ENCODE results near the gene ZNF688. TPM values are rescaled to one million over a fixed set of nuclear protein-coding genes. Genes with fewer than 3 reads are reported as not detected.
A peak's percentile ranks its signal among the peaks of the same experiment; 100 is the strongest.

Gene ZNF688
- total RNA-seq, 2 donors from 2014 or later: 9.6 to 13.5 TPM

DNA sequence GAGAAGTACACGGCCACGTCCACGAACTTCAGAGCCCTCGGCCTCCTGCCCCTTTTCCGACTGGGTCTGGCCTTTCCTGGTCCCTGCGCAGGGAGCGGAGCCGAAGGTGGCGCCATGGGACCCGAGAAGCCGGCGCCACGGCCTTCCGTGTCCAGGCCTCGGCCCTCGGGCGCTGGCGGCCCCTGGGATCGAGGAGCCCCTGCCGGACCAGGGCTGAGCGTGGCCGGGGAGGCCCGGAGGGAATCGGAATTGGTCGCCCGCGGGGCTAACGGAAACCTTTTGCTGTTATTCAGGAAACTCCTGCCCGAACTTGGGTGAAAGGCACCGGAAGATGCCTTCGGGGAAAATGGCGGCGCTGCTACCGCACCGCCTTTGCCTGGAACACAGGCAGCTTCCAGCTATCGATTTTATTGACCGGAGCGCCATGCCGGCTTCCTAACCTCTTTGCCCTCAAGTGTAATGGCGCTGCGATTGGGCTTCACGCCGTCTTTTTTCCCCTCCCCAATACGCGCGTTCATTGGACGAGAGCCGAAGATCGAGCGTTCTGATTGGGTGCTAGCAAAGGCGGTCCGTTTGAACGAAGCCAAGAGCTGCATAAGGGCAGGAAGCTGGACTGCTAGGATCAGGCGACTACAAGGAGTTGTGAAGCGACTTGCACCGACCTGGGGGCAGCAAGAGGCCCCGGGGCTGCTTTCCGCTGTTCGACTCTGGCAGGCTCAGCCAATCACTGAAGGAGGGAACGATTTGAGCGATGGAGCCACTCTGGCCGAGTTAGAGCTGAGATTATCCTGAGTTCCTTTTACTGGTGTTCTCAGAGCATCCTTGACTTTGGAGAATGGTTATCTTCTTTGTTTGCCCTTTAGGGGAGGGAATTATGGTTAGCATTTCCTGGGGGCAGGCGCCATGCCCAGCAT, 38.7 kb upstream of the ZNF688 start, which contains the start of gene ZNF689:
ZNF689 (minus strand) TSS at position 464 of the 914 bp plus-strand sequence; CDS start at position 116, 348 bp downstream.
- H3K36me3 ChIP-seq: peaks cover 9% of the 10 kb centered on the region
- TF ChIP-seq, protein P1, sequence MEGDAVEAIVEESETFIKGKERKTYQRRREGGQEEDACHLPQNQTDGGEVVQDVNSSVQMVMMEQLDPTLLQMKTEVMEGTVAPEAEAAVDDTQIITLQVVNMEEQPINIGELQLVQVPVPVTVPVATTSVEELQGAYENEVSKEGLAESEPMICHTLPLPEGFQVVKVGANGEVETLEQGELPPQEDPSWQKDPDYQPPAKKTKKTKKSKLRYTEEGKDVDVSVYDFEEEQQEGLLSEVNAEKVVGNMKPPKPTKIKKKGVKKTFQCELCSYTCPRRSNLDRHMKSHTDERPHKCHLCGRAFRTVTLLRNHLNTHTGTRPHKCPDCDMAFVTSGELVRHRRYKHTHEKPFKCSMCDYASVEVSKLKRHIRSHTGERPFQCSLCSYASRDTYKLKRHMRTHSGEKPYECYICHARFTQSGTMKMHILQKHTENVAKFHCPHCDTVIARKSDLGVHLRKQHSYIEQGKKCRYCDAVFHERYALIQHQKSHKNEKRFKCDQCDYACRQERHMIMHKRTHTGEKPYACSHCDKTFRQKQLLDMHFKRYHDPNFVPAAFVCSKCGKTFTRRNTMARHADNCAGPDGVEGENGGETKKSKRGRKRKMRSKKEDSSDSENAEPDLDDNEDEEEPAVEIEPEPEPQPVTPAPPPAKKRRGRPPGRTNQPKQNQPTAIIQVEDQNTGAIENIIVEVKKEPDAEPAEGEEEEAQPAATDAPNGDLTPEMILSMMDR (IDR thresholded peaks at IDR 0.05): peak in 1 of 2 donors; percentile 14
- peak within 1 kb of the TSS; percentile 83 to 96 for H3K4me3 ChIP-seq

DNA sequence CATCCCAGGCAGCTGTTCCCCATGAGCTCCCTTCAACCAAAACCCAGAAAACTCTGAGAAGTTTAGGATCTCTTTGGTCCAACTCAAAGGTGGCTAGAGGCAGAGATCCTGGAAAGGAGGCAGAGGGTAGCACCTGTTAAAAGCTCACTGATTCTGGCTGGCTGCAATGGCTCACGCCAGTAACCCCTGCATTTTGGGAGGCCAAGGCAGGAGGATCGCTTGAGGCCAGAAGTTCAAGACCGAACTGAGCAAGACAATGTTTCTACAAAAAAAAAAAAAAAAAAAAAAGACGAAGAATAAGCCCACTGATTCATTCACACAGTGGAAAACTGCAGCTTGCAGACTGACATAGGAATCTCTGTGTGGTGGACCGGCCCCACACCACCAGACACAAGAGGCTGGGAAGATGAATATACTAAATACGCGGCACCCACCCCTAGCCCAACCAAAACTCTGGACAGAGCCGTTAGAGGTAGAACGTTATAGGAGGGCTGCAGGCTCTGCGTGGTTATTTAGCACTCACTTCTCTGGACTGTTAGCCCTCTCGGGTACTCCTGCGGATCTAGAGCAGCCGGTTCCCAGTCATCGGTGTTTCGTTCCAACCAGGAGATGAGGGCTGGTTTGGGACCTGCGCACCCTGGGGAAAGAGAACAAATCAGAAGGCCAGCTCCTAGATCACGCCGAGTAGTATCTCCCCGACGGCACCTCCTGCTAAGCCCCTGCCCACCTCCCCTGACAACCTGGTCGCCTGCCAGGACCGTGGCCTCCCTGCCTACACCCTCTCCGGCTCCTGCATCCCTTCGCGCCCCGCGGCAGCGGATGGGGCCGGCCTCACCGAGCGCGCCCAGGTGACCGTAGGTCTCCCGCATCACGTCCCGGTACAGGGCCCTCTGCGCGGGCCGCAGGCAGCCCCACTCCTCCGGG, 37.8 kb upstream of the ZNF688 start:
- H3K36me3 ChIP-seq: peaks cover 18% of the 10 kb centered on the region
- peak overlapping the region; percentile 83 to 96 for H3K4me3 ChIP-seq
- TF ChIP-seq, protein P1 (IDR thresholded peaks at IDR 0.05): no peak
- H3K27me3 ChIP-seq: no peaks in the 10 kb centered on the region
- peaks cover 0 to 19% of the 10 kb centered on the region in 2 donors for H3K4me1 ChIP-seq
- no peaks in the 10 kb centered on the region for H3K9me3 ChIP-seq
- DNase-seq (ENCODE audit: low spot score): no peak
- H3K27ac ChIP-seq: peak overlapping the region; percentile 96 to 97

More for the DNA sequence above, 38.7 kb upstream of the ZNF688 start, which contains the start of gene ZNF689:
- peak; percentile 99 for DNase-seq (ENCODE audit: low spot score)
- H3K4me1 ChIP-seq: peaks cover 0 to 19% of the 10 kb centered on the region in 2 donors
- H3K27ac ChIP-seq: peak within 1 kb of the TSS; percentile 96 to 97
- H3K27me3 ChIP-seq: no peaks in the 10 kb centered on the region
- no peaks in the 10 kb centered on the region for H3K9me3 ChIP-seq

DNA sequence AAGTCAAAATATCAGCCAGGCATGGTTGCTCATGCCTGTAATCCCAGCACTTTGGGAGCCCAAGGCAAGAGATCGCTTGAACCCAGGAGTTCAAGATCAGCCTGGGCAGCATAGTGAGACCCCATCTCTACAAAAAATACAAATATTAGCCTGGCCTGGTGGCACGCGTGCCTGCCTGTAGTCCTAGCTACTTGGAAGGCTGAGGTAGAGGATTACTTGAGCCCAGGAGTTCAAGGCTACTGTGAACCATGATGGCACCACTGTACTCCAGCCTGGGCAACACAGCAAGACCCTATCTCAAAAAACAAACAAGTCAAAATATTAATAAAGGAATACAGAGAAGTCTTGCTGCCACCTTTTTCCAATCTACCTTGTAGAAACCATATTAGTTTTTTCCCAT, 34.5 kb upstream of the ZNF688 start:
- peaks cover 0 to 19% of the 10 kb centered on the region in 2 donors for H3K4me1 ChIP-seq
- peaks cover 32% of the 10 kb centered on the region for H3K36me3 ChIP-seq
- TF ChIP-seq, protein P1 (IDR thresholded peaks at IDR 0.05): no peak
- no peaks in the 10 kb centered on the region for H3K27me3 ChIP-seq
- H3K27ac ChIP-seq: no peak overlapping the region
- H3K4me3 ChIP-seq: no peak overlapping the region
- no peak for DNase-seq (ENCODE audit: low spot score)
- no peaks in the 10 kb centered on the region for H3K9me3 ChIP-seq

DNA sequence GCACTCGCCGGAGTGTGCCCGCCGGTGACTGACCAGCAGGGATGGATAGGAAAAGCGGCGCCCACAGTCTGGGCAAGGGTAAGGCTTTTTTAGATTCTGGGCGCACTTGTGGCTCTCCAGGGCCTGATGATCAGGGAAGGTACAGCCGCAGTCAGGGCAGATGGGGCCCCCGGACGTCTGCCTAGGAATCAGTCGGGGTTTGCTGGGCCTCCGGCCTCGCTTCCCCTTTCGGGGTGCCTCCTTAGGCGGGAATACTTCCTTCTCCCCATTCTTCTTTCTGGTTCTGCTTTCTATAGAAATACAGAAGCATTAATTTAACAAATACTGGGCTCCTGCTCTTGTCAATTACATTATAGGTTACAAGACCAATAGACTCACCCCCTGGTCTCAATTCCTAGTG, 33.6 kb upstream of the ZNF688 start:
- peaks cover 32% of the 10 kb centered on the region for H3K36me3 ChIP-seq
- TF ChIP-seq, protein P1 (IDR thresholded peaks at IDR 0.05): no peak
- H3K27ac ChIP-seq: no peak overlapping the region
- H3K4me3 ChIP-seq: no peak overlapping the region
- no peak for DNase-seq (ENCODE audit: low spot score)
- no peaks in the 10 kb centered on the region for H3K9me3 ChIP-seq
- H3K4me1 ChIP-seq: peaks cover 0 to 14% of the 10 kb centered on the region in 2 donors
- H3K27me3 ChIP-seq: no peaks in the 10 kb centered on the region

DNA sequence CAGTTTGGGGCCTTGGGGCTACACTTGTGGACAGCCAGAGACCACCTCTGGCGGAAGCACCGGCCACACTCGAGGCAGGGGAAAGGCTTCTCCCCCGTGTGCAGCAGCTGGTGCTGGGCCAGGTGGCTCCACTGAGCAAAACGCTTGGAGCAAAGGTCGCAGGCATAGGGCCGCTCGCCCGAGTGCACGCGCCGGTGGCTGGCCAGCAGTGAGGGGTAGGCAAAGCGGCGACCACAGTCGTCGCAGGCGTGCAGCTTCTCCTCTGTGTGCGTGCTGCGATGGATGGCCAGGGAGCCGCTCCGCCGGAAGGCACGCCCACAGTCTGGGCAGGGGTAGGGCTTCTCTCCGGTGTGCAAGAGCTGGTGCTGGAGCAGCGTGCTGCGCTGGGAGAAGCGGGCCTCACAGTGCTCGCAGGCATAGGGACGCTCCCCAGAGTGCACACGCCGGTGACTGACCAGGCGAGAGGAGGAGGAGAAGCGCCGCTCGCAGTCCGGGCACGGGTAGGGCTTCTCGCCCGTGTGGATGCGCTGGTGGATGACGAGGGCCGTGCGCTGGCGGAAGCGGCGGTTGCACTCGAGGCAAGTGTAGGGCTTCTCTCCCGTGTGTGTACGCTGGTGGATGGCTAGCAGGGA, 32.9 kb upstream of the ZNF688 start:
- TF ChIP-seq, protein P1 (IDR thresholded peaks at IDR 0.05): no peak
- no peak overlapping the region for H3K4me3 ChIP-seq
- no peaks in the 10 kb centered on the region for H3K27me3 ChIP-seq
- no peak for DNase-seq (ENCODE audit: low spot score)
- peaks cover 32% of the 10 kb centered on the region for H3K36me3 ChIP-seq
- H3K27ac ChIP-seq: no peak overlapping the region
- H3K4me1 ChIP-seq: peaks cover 0 to 12% of the 10 kb centered on the region in 2 donors
- no peaks in the 10 kb centered on the region for H3K9me3 ChIP-seq

Data from right atrium auricular region (tissue), 2 donors.